ENCODE results near the gene FUT6. TPM values are rescaled to one million over a fixed set of nuclear protein-coding genes. Genes with fewer than 3 reads are reported as not detected.

The FUT6 gene
- total RNA-seq, 1 experiment from 2014 or later = not detected

GRCh38 chr19:5832061-5832460 is 7.4 kb downstream of the FUT6 start:
- DNase-seq (ENCODE audit: low read depth) = no peak
- in situ Hi-C loops (cut with HindIII; ENCODE audit: low pct_unique_long_range_greater_than_20kb, low sequenced_read_pairs) = no loop called here

- in situ Hi-C loops (cut with HindIII; ENCODE audit: low pct_unique_long_range_greater_than_20kb, low sequenced_read_pairs) = no loop called here
- DNase-seq (ENCODE audit: low read depth) = no peak
Observed at GRCh38 chr19:5831159-5831558, 8.3 kb downstream of the FUT6 start.

GRCh38 chr19:5829567-5830310 is 9.8 kb downstream of the FUT6 start:
- DNase-seq (ENCODE audit: low read depth) = no peak
- in situ Hi-C loops (cut with HindIII; ENCODE audit: low pct_unique_long_range_greater_than_20kb, low sequenced_read_pairs) = no loop called here

- peak; percentile 33 for DNase-seq (ENCODE audit: low read depth)
- in situ Hi-C loops (cut with HindIII; ENCODE audit: low pct_unique_long_range_greater_than_20kb, low sequenced_read_pairs) = no loop called here
Observed at GRCh38 chr19:5828661-5829566, 10.6 kb downstream of the FUT6 start.

DNA sequence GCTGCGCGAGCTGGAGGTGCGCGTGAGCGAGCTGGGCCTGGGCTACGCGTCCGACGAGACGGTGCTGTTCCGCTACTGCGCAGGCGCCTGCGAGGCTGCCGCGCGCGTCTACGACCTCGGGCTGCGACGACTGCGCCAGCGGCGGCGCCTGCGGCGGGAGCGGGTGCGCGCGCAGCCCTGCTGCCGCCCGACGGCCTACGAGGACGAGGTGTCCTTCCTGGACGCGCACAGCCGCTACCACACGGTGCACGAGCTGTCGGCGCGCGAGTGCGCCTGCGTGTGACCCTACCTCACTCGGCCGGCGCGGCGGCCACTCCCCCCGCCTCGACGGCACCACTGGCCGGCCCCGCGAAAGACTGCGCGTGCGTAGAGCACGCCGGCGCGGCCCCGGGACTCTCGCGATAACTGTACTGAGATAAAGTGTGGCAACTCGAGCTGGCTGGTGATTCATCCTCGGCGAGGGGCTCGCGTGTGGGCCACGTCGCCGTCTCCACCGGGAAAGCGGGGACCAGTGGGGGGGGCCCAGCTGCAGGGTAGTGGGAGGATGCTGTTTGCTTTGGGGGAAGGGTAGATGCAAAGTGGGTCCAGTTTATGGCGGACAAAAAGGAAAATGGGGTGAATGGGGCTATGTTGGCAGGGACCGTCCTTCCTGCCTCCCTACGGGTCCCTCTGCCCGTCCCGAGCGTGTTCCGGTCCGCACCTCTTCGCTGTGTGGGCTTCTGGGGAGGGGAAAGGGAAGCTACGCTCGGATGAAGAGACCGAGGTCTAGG is 11.4 kb downstream of the FUT6 start:
- in situ Hi-C loops (cut with HindIII; ENCODE audit: low pct_unique_long_range_greater_than_20kb, low sequenced_read_pairs) = no loop called here
- DNase-seq (ENCODE audit: low read depth) = peak; percentile 99

- no peak for DNase-seq (ENCODE audit: low read depth)
- in situ Hi-C loops (cut with HindIII; ENCODE audit: low pct_unique_long_range_greater_than_20kb, low sequenced_read_pairs) = no loop called here
Observed at GRCh38 chr19:5827342-5827890, 12.1 kb downstream of the FUT6 start.

DNA sequence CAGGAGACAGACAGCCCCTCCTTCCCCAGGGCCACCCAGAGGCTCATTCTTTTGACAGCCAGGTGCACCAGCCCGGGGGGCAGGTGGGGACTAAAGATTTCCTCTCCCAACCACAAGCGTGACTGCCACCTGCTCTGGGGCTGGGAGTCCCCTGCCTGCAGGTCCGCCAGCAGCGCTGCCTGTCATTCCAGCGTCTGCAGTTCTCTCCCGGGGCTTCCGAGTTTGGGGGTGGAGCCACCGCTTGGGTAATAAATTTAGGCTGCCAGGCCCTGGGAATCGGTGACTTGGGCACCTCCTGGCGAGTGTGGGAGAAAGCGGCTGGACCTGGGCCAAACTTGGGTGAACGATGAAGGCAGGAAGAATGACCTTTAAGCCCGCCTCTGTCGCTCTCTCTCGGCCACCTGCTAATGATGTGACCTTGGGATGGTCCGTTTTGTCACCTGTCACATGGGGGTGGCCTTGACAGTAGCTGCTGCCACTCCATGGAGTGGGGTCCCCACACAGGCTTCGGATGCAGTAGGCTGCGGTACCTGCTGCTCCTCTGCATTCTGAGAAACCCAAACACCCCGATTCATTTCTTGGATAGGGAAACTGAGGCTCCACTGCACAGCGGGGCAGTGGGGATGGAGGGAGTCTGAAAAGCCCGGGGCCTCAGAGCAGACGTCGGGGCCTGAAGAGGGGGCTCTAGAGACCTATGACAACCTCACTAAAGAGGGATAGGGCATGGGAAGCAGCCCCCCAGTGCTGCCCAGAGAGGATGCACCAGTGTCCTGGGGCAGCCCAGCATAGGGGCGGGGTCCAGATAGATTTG is 12.8 kb downstream of the FUT6 start:
- in situ Hi-C loops (cut with HindIII; ENCODE audit: low pct_unique_long_range_greater_than_20kb, low sequenced_read_pairs) = no loop called here

GRCh38 chr19:5825178-5825577 is 14.3 kb downstream of the FUT6 start:
- no peak for DNase-seq (ENCODE audit: low read depth)

More for the DNA sequence above, 12.8 kb downstream of the FUT6 start:
- peak; percentile 78 for DNase-seq (ENCODE audit: low read depth)

DNA sequence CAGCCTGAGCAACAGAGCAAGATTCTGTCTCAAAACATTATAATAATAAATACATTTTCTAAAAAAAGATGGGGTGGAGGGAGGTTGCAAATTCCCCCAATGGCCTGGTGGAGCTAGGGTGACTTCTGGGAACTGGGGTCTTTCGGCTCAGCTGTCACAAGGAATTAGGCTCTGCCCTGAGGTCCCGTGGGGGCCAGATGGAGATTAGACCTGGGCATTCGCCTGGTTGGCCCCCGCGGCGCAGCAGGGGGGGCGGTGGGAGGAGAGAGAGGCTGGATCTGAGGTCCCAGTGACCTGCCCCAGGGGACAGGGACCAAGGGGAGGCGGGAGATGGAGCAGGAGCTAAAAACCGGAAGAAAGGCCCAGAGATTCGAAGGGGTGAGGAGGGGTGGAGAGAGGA is 14.8 kb downstream of the FUT6 start:
- in situ Hi-C loops (cut with HindIII; ENCODE audit: low pct_unique_long_range_greater_than_20kb, low sequenced_read_pairs) = no loop called here
- no peak for DNase-seq (ENCODE audit: low read depth)

More at GRCh38 chr19:5825178-5825577, 14.3 kb downstream of the FUT6 start:
- in situ Hi-C loops (cut with HindIII; ENCODE audit: low pct_unique_long_range_greater_than_20kb, low sequenced_read_pairs) = no loop called here

GRCh38 chr19:5823579-5824281 is 15.8 kb downstream of the FUT6 start:
- no peak for DNase-seq (ENCODE audit: low read depth)
- in situ Hi-C loops (cut with HindIII; ENCODE audit: low pct_unique_long_range_greater_than_20kb, low sequenced_read_pairs) = no loop called here

DNA sequence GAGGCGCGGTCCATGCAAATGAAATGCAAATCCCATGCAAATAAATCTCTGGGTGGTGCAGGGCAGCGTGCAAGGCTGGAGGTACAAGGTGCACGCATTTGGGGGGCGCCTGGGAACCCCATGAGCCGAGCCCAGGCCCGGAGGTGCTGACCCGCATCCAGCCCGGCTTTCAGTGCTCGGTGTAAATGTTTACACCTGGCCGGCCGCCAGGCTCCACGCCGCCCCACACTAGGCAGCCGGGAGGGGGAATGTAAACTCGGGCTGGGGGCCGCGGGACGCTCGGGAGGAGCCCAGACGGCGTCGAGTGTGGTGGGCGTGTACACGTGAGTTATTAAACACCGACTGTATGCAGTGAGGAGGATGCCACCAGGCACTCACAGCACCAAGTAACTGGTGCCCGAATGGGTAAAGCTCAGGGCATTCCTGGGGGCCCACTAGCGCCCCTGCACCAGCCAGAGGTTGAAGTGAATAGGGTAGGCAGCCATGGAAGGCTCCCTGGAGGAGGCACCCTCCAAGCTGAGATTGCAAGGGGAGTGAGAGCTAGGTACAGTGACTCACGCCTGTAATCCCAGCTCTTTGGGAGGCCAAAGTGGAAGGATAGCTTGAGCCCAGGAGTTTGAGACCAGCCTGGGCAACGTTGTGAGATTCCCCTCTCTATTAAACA is 17.2 kb downstream of the FUT6 start:
- in situ Hi-C loops (cut with HindIII; ENCODE audit: low pct_unique_long_range_greater_than_20kb, low sequenced_read_pairs) = no loop called here
- no peak for DNase-seq (ENCODE audit: low read depth)

- DNase-seq (ENCODE audit: low read depth) = no peak
- in situ Hi-C loops (cut with HindIII; ENCODE audit: low pct_unique_long_range_greater_than_20kb, low sequenced_read_pairs) = no loop called here
Observed at GRCh38 chr19:5821521-5822180, 17.9 kb downstream of the FUT6 start.

DNA sequence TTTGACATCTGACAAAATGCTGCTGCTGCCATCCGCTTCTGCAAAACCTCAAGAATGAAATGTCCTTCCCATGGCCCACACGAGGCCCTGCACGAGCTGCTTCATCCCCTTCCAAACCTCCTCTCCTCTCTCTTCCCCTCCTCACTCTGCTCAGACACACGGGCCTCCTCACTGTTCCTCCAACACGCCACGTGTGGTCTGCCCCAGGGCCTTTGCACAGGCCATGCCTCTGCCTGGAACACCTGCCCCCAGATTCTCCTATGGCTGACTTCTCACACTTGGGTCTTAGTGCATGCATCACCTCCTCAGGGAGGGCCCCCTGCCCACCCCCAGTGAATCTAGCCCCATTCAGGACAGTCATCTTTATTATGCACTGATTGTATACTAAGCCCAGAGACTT is 18.7 kb downstream of the FUT6 start:
- in situ Hi-C loops (cut with HindIII; ENCODE audit: low pct_unique_long_range_greater_than_20kb, low sequenced_read_pairs) = no loop called here

DNA sequence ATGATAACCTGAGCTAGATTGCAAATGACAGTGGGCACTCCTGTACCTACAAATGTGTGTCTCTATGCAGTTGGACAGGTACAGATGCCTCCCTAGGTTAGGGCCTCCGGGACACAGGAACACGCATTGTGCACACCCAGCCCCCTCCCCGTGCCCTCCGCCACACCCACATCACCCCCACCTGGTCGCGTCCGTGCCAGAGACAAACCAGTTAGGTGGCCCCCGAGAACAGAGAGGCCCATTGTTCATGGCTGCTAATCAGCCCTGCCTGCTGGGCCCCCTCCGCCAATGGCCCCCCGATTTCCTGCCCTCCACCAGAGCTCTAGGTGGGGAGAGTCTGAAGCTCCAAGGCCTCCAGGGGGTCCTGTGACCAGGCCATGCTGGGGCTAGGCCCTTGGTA is 20.9 kb downstream of the FUT6 start:
- in situ Hi-C loops (cut with HindIII; ENCODE audit: low pct_unique_long_range_greater_than_20kb, low sequenced_read_pairs) = no loop called here
- DNase-seq (ENCODE audit: low read depth) = no peak

More for the DNA sequence above, 18.7 kb downstream of the FUT6 start:
- DNase-seq (ENCODE audit: low read depth) = no peak

GRCh38 chr19:5817218-5817617 is 22.3 kb downstream of the FUT6 start:
- no peak for DNase-seq (ENCODE audit: low read depth)
- in situ Hi-C loops (cut with HindIII; ENCODE audit: low pct_unique_long_range_greater_than_20kb, low sequenced_read_pairs) = no loop called here

- in situ Hi-C loops (cut with HindIII; ENCODE audit: low pct_unique_long_range_greater_than_20kb, low sequenced_read_pairs) = no loop called here
Observed at GRCh38 chr19:5814852-5815246, 24.7 kb downstream of the FUT6 start.

More at GRCh38 chr19:5814852-5815246, 24.7 kb downstream of the FUT6 start:
- DNase-seq (ENCODE audit: low read depth) = no peak
